CD4-positive, alpha-beta memory T cell (primary cell): Measurements from ENCODE around the gene AGTR1. TPM values are rescaled to one million over a fixed set of nuclear protein-coding genes. Genes with fewer than 3 reads are reported as not detected.
"Not testable (repeated sequence)": the region's sequence is repeated elsewhere in the genome, so short reads cannot be mapped to it uniquely, and the experiment has no call there.

ENCODE experiments used
- CTCF ChIA-PET: fragments of 350-600 bp; sonication (Branson Sonifier 250); formaldehyde crosslinking; loops from one replicate; lab custom pipeline; 2021; ENCODE audit warnings: inconsistent platforms; ENCODE audit not compliant: partially characterized antibody; lab: Charles Lee
- POLR2A ChIA-PET: fragments of 350-600 bp; sonication (Branson Sonifier 250); formaldehyde crosslinking; loops from one replicate; lab custom pipeline; 2021; ENCODE audit not compliant: partially characterized antibody; lab: Charles Lee
- DNase-seq, 5 donors: peaks; one replicate each; pipeline versions ENCODE4 v3.0.0 to v3.0.0-alpha.2; 2020 to 2022; ENCODE audit warnings: mixed read lengths in 1 of 5
- H3K27ac ChIP-seq: one replicate; pipeline ENCODE4 v1.7.0; 2013; ENCODE audit warnings: low read depth, low read length
- H3K27me3 ChIP-seq: 2 replicates; pipeline ENCODE4 v1.7.0; 2013; ENCODE audit warnings: mild to moderate bottlenecking, low read length, moderate library complexity; ENCODE audit not compliant: insufficient read depth
- H3K36me3 ChIP-seq: 2 replicates; pipeline ENCODE4 v1.7.0; 2013; ENCODE audit warnings: mild to moderate bottlenecking, low read length, moderate library complexity; ENCODE audit not compliant: insufficient read depth
- H3K4me1 ChIP-seq: 2 replicates; pipeline ENCODE4 v1.7.0; 2013; ENCODE audit warnings: mild to moderate bottlenecking, low read length, moderate library complexity; ENCODE audit not compliant: insufficient read depth
- H3K4me3 ChIP-seq, 2 donors: one replicate each; pipeline ENCODE4 v1.7.0; 2013; ENCODE audit warnings: low read length in 2 of 2, mild to moderate bottlenecking in 1 of 2
- H3K9me3 ChIP-seq, 2 donors: one replicate each; pipeline ENCODE4 v1.7.0; 2013; ENCODE audit warnings: low read length in 2 of 2, control low read depth in 1 of 2; ENCODE audit not compliant: control insufficient read depth in 1 of 2
- H3K27ac Mint-ChIP-seq, 7 donors: one replicate each; pipeline ENCODE4 v1.8.0; 2020 to 2021; ENCODE audit warnings: mixed read lengths in 7 of 7, mild to moderate bottlenecking in 6 of 7, inconsistent platforms in 3 of 7, moderate library complexity in 3 of 7
- H3K27me3 Mint-ChIP-seq, 2 donors: one replicate each; pipeline ENCODE4 v1.8.0; 2020 to 2021; ENCODE audit warnings: mixed read lengths in 2 of 2
- H3K36me3 Mint-ChIP-seq, 2 donors: one replicate each; pipeline ENCODE4 v1.8.0; 2020 to 2021; ENCODE audit warnings: mixed read lengths in 2 of 2, inconsistent platforms in 1 of 2, mild to moderate bottlenecking in 1 of 2
- H3K4me1 Mint-ChIP-seq, 4 donors: one replicate each; pipeline ENCODE4 v1.8.0; 2020 to 2021; ENCODE audit warnings: mixed read lengths in 4 of 4, mild to moderate bottlenecking in 1 of 4
- H3K4me3 Mint-ChIP-seq, 8 donors: one replicate each; pipeline ENCODE4 v1.8.0; 2020 to 2021; ENCODE audit warnings: mixed read lengths in 8 of 8, mild to moderate bottlenecking in 7 of 8, moderate library complexity in 6 of 8, inconsistent platforms in 3 of 8
- H3K9me3 Mint-ChIP-seq, 8 donors: one replicate each; pipeline ENCODE4 v1.8.0; 2020 to 2021; ENCODE audit warnings: mixed read lengths in 8 of 8, mild to moderate bottlenecking in 5 of 8, inconsistent platforms in 3 of 8, moderate library complexity in 1 of 8
- intact Hi-C: fragments of 100-400 bp; cut with micrococcal nuclease; formaldehyde crosslinking; loops from one replicate; pipeline ENCODE4 v1.15.1; 2023
- polyA plus RNA-seq, 2 donors: library from polyadenylated mRNA; unstranded; fragments of 300-500 nt; fragmentation: Illumina TruSeq; gene quantifications; one replicate each; pipeline ENCODE4 v1.2.3, GENCODE V29; 2021
- total RNA-seq, 2 experiments: library from RNA; stranded (reverse); gene quantifications; one replicate each; pipeline ENCODE4 v1.2.3, GENCODE V29; 2021

Gene AGTR1
- total and polyA plus RNA-seq, 4 experiments from 2014 or later: not detected

DNA sequence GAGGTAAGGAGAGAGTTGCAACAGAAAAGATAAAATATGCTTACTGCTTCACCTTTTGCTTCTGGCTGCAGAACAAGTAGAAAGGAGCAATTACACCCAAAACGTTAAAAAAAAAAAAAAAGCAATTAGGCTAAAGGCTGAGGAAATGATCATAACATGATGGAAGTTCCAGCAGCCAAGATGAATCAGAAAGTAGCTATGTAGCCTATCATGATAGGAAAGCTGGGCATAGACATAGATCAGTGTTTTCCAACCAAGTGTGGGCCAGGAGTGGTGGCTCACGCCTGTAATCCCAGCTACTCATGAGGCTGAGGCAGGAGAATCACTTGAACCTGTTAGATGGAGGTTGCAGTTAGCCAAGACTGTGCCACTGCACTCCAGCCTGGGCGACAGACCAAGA is 52.6 kb downstream of the AGTR1 start:
- no peaks in the 10 kb centered on the region for H3K9me3 ChIP-seq
- no peaks in the 10 kb centered on the region for H3K27me3 ChIP-seq
- POLR2A ChIA-PET: no interaction called here
- H3K36me3 ChIP-seq: no peaks in the 10 kb centered on the region
- Mint-ChIP-seq H3K27ac (no peak overlapping the region), H3K27me3 (peaks cover 0 to 1% of the 10 kb centered on the region in 2 donors), H3K4me1 (no peaks in the 10 kb centered on the region), H3K9me3 (peaks cover 0 to 4% (median 0%) of the 10 kb centered on the region in 8 donors), H3K4me3 (no peak overlapping the region), H3K36me3 (peaks cover 0 to 1% of the 10 kb centered on the region in 2 donors)
- no peaks in the 10 kb centered on the region for H3K4me1 ChIP-seq
- H3K4me3 ChIP-seq: no peak overlapping the region
- no peak for DNase-seq
- CTCF ChIA-PET: no interaction called here
- intact Hi-C loops: no loop called here
- no peak overlapping the region for H3K27ac ChIP-seq

DNA sequence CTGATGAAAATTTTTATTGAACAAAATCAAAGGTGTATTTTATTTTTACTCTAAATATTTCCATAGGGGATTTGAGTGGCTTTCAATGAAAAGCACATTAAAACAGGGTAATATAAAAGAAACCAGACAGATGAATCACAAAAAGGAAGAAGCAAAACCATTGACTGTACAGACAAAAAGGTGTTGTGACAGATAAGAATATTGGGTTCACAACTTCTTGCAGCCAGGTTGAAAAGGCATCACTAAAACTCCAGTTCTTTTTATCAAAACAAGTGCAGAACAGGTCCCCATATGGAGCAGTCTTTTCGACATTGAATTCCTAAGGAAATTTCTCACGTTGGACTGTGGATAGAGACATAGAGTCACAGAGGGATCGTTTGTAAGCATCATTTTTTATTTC is 53.8 kb downstream of the AGTR1 start:
- H3K9me3 ChIP-seq: no peaks in the 10 kb centered on the region
- H3K27me3 ChIP-seq: no peaks in the 10 kb centered on the region
- Mint-ChIP-seq H3K36me3 (peaks cover 0 to 1% of the 10 kb centered on the region in 2 donors), H3K27ac (no peak overlapping the region), H3K27me3 (no peaks in the 10 kb centered on the region), H3K9me3 (peaks cover 0 to 4% (median under 1%) of the 10 kb centered on the region in 8 donors), H3K4me3 (no peak overlapping the region), H3K4me1 (no peaks in the 10 kb centered on the region)
- H3K4me1 ChIP-seq: no peaks in the 10 kb centered on the region
- no peaks in the 10 kb centered on the region for H3K36me3 ChIP-seq
- H3K27ac ChIP-seq: no peak overlapping the region
- ChIA-PET POLR2A (no interaction called here), CTCF (no interaction called here)
- DNase-seq: no peak
- intact Hi-C loops: no loop called here
- H3K4me3 ChIP-seq: no peak overlapping the region

DNA sequence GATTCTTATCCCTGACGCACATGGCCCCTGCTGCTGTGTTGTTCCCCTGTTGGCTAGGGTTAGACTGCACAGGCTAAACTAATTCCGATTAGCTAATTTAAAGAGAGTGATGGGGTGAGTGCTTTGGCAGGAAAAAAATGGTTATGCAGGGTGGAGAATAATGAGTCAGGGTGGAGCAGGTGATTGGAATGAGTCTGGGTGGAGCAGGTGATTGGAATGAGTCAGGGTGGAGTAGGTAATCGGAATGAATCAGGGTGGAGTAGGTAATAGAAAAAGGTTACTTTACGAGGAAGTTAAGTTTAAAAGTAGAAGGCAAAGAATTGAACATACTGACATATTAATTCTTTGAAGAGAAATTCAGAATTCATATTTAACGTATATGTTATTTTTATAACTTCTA is 55.7 kb downstream of the AGTR1 start:
- H3K36me3 ChIP-seq, H3K27ac Mint-ChIP-seq, H3K4me3 Mint-ChIP-seq, H3K27me3 ChIP-seq, H3K27ac ChIP-seq, H3K9me3 Mint-ChIP-seq, DNase-seq, H3K4me1 Mint-ChIP-seq, H3K4me1 ChIP-seq, H3K36me3 Mint-ChIP-seq, CTCF ChIA-PET, POLR2A ChIA-PET, H3K4me3 ChIP-seq, H3K9me3 ChIP-seq, intact Hi-C loops, H3K27me3 Mint-ChIP-seq: not testable (repeated sequence)

DNA sequence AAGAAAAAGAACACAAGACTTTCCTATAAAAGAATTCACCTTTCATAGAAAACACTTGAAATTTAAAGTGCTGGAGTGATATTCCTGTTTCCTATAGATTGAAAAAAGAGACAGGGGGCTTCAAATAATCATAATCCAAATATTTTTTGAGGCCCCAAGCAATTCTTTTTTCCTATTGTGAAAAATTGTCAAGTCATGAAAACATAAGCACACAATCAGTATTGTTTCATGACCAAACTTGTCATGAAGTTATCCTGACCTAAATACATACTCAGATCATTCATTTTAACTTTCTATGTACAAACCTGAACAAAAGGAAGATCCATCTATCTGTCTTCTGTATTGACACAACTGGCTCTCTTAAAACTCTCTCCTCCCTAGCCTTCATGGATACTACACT is 57.9 kb downstream of the AGTR1 start:
- Histone ChIP-seq H3K9me3 (no peaks in the 10 kb centered on the region), H3K36me3 (no peaks in the 10 kb centered on the region), H3K27ac (no peak overlapping the region), H3K4me3 (no peak overlapping the region), H3K27me3 (no peaks in the 10 kb centered on the region), H3K4me1 (no peaks in the 10 kb centered on the region)
- H3K9me3 Mint-ChIP-seq: peaks cover 0 to 3% (median 0%) of the 10 kb centered on the region in 8 donors
- intact Hi-C loops: no loop called here
- H3K4me3 Mint-ChIP-seq: no peak overlapping the region
- no peaks in the 10 kb centered on the region for H3K27me3 Mint-ChIP-seq
- no peak for DNase-seq
- no peaks in the 10 kb centered on the region for H3K4me1 Mint-ChIP-seq
- POLR2A ChIA-PET: no interaction called here
- CTCF ChIA-PET: no interaction called here
- H3K27ac Mint-ChIP-seq: no peak overlapping the region
- peaks cover 0 to 1% of the 10 kb centered on the region in 2 donors for H3K36me3 Mint-ChIP-seq

DNA sequence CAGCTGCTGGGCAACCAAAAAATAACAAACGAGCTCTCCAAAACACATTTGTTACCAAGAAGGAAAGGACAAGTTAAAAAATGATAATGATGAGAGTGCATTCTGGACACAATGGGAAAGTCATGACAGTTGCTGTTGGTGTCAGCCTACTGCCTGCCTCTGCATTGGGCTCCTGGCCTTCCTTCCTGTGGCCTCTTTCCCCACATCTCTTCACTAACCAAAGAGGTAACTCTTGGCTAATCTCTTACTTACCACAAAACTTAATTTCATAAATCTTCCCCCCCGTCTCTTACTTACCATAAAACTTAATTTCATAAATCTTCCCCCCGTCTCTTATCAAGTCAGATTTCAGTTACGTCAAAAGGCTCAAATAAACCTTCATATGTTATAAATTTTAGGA is 58.6 kb downstream of the AGTR1 start:
- Histone ChIP-seq H3K4me1 (no peaks in the 10 kb centered on the region), H3K4me3 (no peak overlapping the region), H3K9me3 (no peaks in the 10 kb centered on the region), H3K36me3 (no peaks in the 10 kb centered on the region), H3K27me3 (no peaks in the 10 kb centered on the region), H3K27ac (no peak overlapping the region)
- H3K4me1 Mint-ChIP-seq: no peaks in the 10 kb centered on the region
- no peaks in the 10 kb centered on the region for H3K27me3 Mint-ChIP-seq
- peaks cover 0 to under 1% of the 10 kb centered on the region in 2 donors for H3K36me3 Mint-ChIP-seq
- POLR2A ChIA-PET: no interaction called here
- no peak for DNase-seq
- H3K27ac Mint-ChIP-seq: no peak overlapping the region
- H3K4me3 Mint-ChIP-seq: no peak overlapping the region
- intact Hi-C loops: no loop called here
- CTCF ChIA-PET: no interaction called here
- peaks cover 0 to 8% (median 0%) of the 10 kb centered on the region in 8 donors for H3K9me3 Mint-ChIP-seq

DNA sequence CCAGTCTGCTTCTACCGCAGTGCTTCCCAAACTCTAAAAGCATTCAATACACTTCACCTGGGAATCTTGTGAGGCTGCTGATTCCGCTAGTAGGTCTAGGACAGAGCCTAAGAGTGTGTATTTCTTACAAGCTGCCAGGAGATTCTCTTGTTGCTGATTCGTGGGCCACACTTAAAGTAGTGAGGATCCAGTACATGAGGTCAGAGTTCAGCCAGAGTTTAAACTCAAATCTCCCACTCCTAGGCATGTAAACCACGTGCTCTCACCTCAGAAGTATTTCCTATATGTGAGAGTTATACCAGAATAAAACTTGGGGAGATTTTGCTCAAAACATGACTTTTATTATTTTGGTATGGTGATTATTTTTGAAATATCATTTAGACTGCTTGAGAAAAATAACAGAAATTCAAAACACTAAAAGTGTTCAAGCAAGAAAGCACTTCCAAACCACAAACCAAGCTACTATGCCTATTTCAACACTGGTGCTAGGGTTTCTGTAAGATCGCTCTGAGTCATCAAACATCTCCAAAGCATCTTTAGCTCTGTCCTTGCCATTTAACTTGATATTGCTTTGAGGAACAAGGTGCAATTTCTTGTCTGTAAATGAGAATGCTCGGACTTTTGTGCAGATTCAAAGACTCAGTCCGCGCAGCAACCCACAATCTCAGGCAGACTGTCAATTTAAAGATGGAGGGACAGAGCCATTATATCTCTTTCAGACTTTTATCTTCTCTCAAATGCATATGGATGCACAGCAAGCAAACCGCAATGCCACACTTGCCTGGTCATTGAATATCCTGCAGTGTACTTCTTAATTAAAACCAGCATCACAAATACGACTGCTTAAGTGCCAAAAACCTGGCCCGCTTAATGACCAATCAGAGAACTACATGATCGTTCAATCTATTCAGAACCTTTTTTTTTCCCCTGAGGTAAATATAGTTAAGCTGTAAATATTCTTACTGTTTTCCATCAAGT is 59.8 kb downstream of the AGTR1 start:
- no peaks in the 10 kb centered on the region for H3K27me3 ChIP-seq
- H3K4me3 Mint-ChIP-seq: no peak overlapping the region
- no peak for DNase-seq
- peaks cover 0 to 9% (median 0%) of the 10 kb centered on the region in 8 donors for H3K9me3 Mint-ChIP-seq
- no peaks in the 10 kb centered on the region for H3K36me3 ChIP-seq
- ChIA-PET POLR2A (no interaction called here), CTCF (no interaction called here)
- H3K4me3 ChIP-seq: no peak overlapping the region
- H3K36me3 Mint-ChIP-seq: no peaks in the 10 kb centered on the region
- no peaks in the 10 kb centered on the region for H3K27me3 Mint-ChIP-seq
- H3K9me3 ChIP-seq: no peaks in the 10 kb centered on the region
- no peak overlapping the region for H3K27ac Mint-ChIP-seq
- H3K4me1 Mint-ChIP-seq: no peaks in the 10 kb centered on the region
- no peaks in the 10 kb centered on the region for H3K4me1 ChIP-seq
- intact Hi-C loops: no loop called here
- H3K27ac ChIP-seq: no peak overlapping the region

DNA sequence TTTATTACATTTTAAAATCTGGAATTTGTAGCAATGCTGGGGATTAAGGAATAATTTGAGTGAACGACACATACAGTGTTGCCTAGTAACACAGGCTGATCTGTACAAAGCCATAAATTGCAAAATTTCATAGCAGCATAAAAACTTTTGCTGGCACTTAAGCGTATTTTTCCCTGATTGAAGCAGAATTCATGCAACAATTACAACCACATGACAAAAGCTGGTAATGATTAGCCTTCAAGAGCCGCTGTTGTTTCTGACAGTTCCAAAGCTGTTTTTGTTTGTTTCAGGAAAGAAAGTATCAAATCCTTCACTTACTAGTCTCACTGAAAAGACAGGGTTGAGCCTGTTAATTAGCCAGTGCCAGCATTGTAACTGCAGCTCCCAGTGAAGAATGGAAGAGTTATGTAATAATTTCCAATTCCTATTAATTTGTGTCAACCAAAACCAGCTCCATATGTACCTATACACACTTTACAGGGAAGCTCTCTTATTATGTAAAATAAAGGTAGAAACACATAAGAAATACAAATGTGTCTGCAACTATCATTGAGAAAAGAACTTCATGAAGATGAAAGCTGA is 60.7 kb downstream of the AGTR1 start:
- intact Hi-C loops: no loop called here

More for the DNA sequence above, 60.7 kb downstream of the AGTR1 start:
- Histone ChIP-seq H3K9me3 (no peaks in the 10 kb centered on the region), H3K36me3 (no peaks in the 10 kb centered on the region), H3K4me1 (no peaks in the 10 kb centered on the region), H3K4me3 (no peak overlapping the region), H3K27me3 (no peaks in the 10 kb centered on the region), H3K27ac (no peak overlapping the region)
- CTCF ChIA-PET: no interaction called here
- Mint-ChIP-seq H3K27ac (no peak overlapping the region), H3K36me3 (no peaks in the 10 kb centered on the region), H3K4me1 (no peaks in the 10 kb centered on the region), H3K4me3 (no peak overlapping the region), H3K9me3 (peaks cover 0 to 9% (median 0%) of the 10 kb centered on the region in 8 donors), H3K27me3 (no peaks in the 10 kb centered on the region)
- POLR2A ChIA-PET: no interaction called here
- DNase-seq: no peak
